GM21723 (cell line): Measurements from ENCODE around the gene TRIM72.
"Not testable (repeated sequence)": the region's sequence is repeated elsewhere in the genome, so short reads cannot be mapped to it uniquely, and the experiment has no call there.

ENCODE experiments used
- ATAC-seq: cut with Tn5 transposase; IDR thresholded peaks from one replicate; pipeline ENCODE4 v1.9.1; 2021; ENCODE audit warnings: mild to moderate bottlenecking, moderate library complexity; ENCODE audit not compliant: unreplicated experiment

Gene TRIM72

GRCh38 chr16:31190061-31190460 lies 23.9 kb upstream of the TRIM72 start:
- ATAC-seq, result no peak

GRCh38 chr16:31190818-31191444 lies 23.0 kb upstream of the TRIM72 start:
- no peak for ATAC-seq

GRCh38 chr16:31191697-31192428 lies 22.1 kb upstream of the TRIM72 start:
- no peak for ATAC-seq

GRCh38 chr16:31192856-31193642 lies 20.9 kb upstream of the TRIM72 start:
- ATAC-seq, result no peak

GRCh38 chr16:31193874-31194273 lies 20.0 kb upstream of the TRIM72 start:
- no peak for ATAC-seq

- peak; percentile 68 for ATAC-seq
Measured at GRCh38 chr16:31194898-31195297, 19.0 kb upstream of the TRIM72 start.

- not testable (repeated sequence) for ATAC-seq
Measured at GRCh38 chr16:31195861-31196260, 18.1 kb upstream of the TRIM72 start.

GRCh38 chr16:31196324-31197088 lies 17.4 kb upstream of the TRIM72 start:
- ATAC-seq, result no peak

GRCh38 chr16:31198207-31198882 lies 15.6 kb upstream of the TRIM72 start:
- ATAC-seq, result no peak

- ATAC-seq, result no peak
Measured at GRCh38 chr16:31199430-31200041, 14.4 kb upstream of the TRIM72 start.

GRCh38 chr16:31200111-31200510 lies 13.8 kb upstream of the TRIM72 start:
- not testable (repeated sequence) for ATAC-seq

- ATAC-seq, result no peak
Measured at GRCh38 chr16:31200821-31201568, 12.9 kb upstream of the TRIM72 start.

- ATAC-seq, result peak; percentile 54
Measured at GRCh38 chr16:31201582-31202413, 12.1 kb upstream of the TRIM72 start.

GRCh38 chr16:31202414-31203375 lies 11.2 kb upstream of the TRIM72 start, which contains the start of gene PYCARD:
Gene PYCARD, minus strand, starts transcription at chr16:31202760. Its CDS starts 70 bp downstream, at chr16:31202690.
- peak; percentile 35 for ATAC-seq

- no peak for ATAC-seq
Measured at GRCh38 chr16:31204871-31205666, 8.8 kb upstream of the TRIM72 start.

- ATAC-seq, result no peak
Measured at GRCh38 chr16:31206776-31207175, 7.1 kb upstream of the TRIM72 start.
